CD8-positive, alpha-beta memory T cell (primary cell): ENCODE results near the gene INO80D. TPM values are rescaled to one million over a fixed set of nuclear protein-coding genes. Genes with fewer than 3 reads are reported as not detected.

ENCODE experiments used
- CTCF ChIA-PET: fragments of 350-600 bp; sonication (Branson Sonifier 250); formaldehyde crosslinking; loops from one replicate; lab custom pipeline; 2021; ENCODE audit warnings: antibody characterized with exemption; lab: Charles Lee
- POLR2A ChIA-PET: fragments of 350-600 bp; sonication (Branson Sonifier 250); formaldehyde crosslinking; loops from one replicate; lab custom pipeline; 2021; ENCODE audit warnings: antibody characterized with exemption; lab: Charles Lee
- DNase-seq, 5 donors: peaks; one replicate each; pipeline versions ENCODE4 v3.0.0 to v3.0.0-alpha.2; 2020 to 2022; ENCODE audit warnings: mixed read lengths in 1 of 5
- H3K27ac ChIP-seq: one replicate; pipeline ENCODE4 v1.7.0; 2013; ENCODE audit warnings: low read depth, mild to moderate bottlenecking, low read length, moderate library complexity
- H3K27me3 ChIP-seq: 2 replicates; pipeline ENCODE4 v1.7.0; 2013; ENCODE audit warnings: low read length, mild to moderate bottlenecking; ENCODE audit not compliant: insufficient read depth, poor library complexity, severe bottlenecking
- H3K36me3 ChIP-seq: 2 replicates; pipeline ENCODE4 v1.7.0; 2013; ENCODE audit warnings: mild to moderate bottlenecking, low read length, moderate library complexity; ENCODE audit not compliant: insufficient read depth
- H3K4me1 ChIP-seq: 2 replicates; pipeline ENCODE4 v1.7.0; 2013; ENCODE audit warnings: mild to moderate bottlenecking, low read length, moderate library complexity; ENCODE audit not compliant: insufficient read depth
- H3K4me3 ChIP-seq: 2 replicates; pipeline ENCODE4 v1.7.0; 2013; ENCODE audit warnings: mild to moderate bottlenecking, low read length
- H3K9me3 ChIP-seq: 2 replicates; pipeline ENCODE4 v1.7.0; 2013; ENCODE audit warnings: mild to moderate bottlenecking, low read length
- H3K27ac Mint-ChIP-seq, 8 donors: one replicate each; pipeline ENCODE4 v1.8.0; 2020 to 2021; ENCODE audit warnings: mixed read lengths in 8 of 8, mild to moderate bottlenecking in 6 of 8, inconsistent platforms in 3 of 8, moderate library complexity in 3 of 8
- H3K27me3 Mint-ChIP-seq, 2 donors: one replicate each; pipeline ENCODE4 v1.8.0; 2020 to 2021; ENCODE audit warnings: mixed read lengths in 2 of 2, mild to moderate bottlenecking in 1 of 2, moderate library complexity in 1 of 2
- H3K36me3 Mint-ChIP-seq, 3 donors: one replicate each; pipeline ENCODE4 v1.8.0; 2020 to 2021; ENCODE audit warnings: mixed read lengths in 3 of 3, inconsistent platforms in 1 of 3, mild to moderate bottlenecking in 1 of 3
- H3K4me1 Mint-ChIP-seq, 3 donors: one replicate each; pipeline ENCODE4 v1.8.0; 2020 to 2021; ENCODE audit warnings: mixed read lengths in 3 of 3, inconsistent platforms in 1 of 3, mild to moderate bottlenecking in 1 of 3
- H3K4me3 Mint-ChIP-seq, 7 donors: one replicate each; pipeline ENCODE4 v1.8.0; 2020 to 2021; ENCODE audit warnings: mixed read lengths in 7 of 7, mild to moderate bottlenecking in 6 of 7, moderate library complexity in 4 of 7, inconsistent platforms in 2 of 7
- H3K9me3 Mint-ChIP-seq, 5 donors: one replicate each; pipeline ENCODE4 v1.8.0; 2020 to 2022; ENCODE audit warnings: mixed read lengths in 5 of 5, mild to moderate bottlenecking in 3 of 5, moderate library complexity in 2 of 5, inconsistent platforms in 1 of 5
- polyA plus RNA-seq: library from polyadenylated mRNA; unstranded; fragments of 300-500 nt; fragmentation: Illumina TruSeq; gene quantifications from one replicate; pipeline ENCODE4 v1.2.3, GENCODE V29; 2021
- total RNA-seq, 2 experiments: library from RNA; stranded (reverse); gene quantifications; one replicate each; pipeline ENCODE4 v1.2.3, GENCODE V29; 2021

The INO80D gene
- total and polyA plus RNA-seq, 3 experiments from 2014 or later, result 10.6 to 22.4 (median 20.7) TPM

DNA sequence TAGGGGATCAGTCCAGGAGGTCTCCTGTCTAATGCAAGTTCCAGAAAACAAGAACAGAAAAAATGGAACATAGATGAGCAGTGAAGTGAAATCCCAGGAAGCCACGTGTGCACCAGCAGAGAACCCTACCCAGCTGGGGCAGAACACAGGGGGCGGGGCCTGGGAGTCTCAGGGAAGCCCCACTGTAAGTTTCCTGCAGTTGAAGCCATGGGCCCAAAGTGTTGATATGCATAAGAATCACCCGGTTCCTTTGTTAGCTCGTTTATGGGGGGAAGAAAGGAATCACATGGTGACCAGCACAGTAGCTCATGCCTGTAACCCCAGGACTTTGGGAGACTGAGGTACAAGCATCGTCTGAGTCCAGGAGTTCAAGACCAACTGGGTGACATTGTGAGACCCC lies 131.3 kb downstream of the INO80D start:
- Histone ChIP-seq H3K4me1 (no peaks in the 10 kb centered on the region), H3K9me3 (no peaks in the 10 kb centered on the region), H3K4me3 (no peak overlapping the region), H3K27ac (no peak overlapping the region), H3K27me3 (no peaks in the 10 kb centered on the region), H3K36me3 (no peaks in the 10 kb centered on the region)
- POLR2A ChIA-PET, result no interaction called here
- no peak overlapping the region for H3K4me3 Mint-ChIP-seq
- no peak for DNase-seq
- no peak overlapping the region for H3K27ac Mint-ChIP-seq
- H3K9me3 Mint-ChIP-seq, result peaks cover 2 to 17% (median 11%) of the 10 kb centered on the region in 5 donors
- peaks cover 17 to 39% of the 10 kb centered on the region in 2 donors for H3K27me3 Mint-ChIP-seq
- H3K4me1 Mint-ChIP-seq, result peaks cover 11 to 12% (median 11%) of the 10 kb centered on the region in 3 donors
- H3K36me3 Mint-ChIP-seq, result no peaks in the 10 kb centered on the region
- CTCF ChIA-PET, result no interaction called here

DNA sequence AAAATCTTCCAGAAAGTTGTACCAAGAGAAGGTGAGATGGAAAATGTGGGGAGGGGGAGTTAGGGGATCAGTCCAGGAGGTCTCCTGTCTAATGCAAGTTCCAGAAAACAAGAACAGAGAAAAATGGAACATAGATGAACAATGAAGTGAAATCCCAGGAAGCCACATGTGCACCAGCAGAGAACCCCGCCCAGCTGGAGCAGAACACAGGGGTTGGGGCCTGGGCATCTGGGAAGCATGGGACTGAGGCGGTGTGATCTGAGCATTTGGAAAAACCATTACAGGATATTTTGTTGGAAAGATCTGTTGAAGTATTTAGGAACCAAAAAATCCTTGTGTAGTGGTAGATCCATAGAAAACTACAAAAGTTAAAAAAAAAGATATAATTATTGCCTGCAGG lies 133.7 kb downstream of the INO80D start:
- Mint-ChIP-seq H3K36me3 (no peaks in the 10 kb centered on the region), H3K9me3 (peaks cover 2 to 17% (median 11%) of the 10 kb centered on the region in 5 donors), H3K4me1 (peaks cover 4 to 9% (median 6%) of the 10 kb centered on the region in 3 donors), H3K27ac (no peak overlapping the region), H3K4me3 (no peak overlapping the region), H3K27me3 (peaks cover 22 to 51% of the 10 kb centered on the region in 2 donors)
- no peak for DNase-seq
- Histone ChIP-seq H3K9me3 (no peaks in the 10 kb centered on the region), H3K4me3 (no peak overlapping the region), H3K27ac (no peak overlapping the region), H3K36me3 (no peaks in the 10 kb centered on the region), H3K4me1 (peaks cover 6% of the 10 kb centered on the region), H3K27me3 (no peaks in the 10 kb centered on the region)
- ChIA-PET POLR2A (no interaction called here), CTCF (no interaction called here)

DNA sequence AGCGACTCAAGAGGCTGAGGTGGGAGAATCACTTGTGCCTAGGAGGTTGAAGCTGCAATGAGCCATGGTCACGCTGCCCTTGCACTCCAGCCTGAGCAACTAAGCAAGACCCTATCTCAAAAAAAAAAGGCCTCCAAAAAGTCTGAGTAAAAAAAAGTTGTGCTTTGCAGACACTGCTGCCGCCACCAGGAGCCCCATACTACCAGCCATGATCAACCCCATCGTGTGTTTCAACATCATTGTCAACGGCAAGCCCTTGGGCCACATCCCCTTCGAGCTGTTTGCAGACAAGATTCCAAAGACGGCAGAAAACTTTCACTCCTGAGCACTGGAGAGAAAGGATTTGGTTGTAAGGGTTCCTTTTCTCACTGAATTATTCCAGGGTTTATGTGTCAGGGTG lies 137.1 kb downstream of the INO80D start:
- Mint-ChIP-seq H3K27me3 (peaks cover 23 to 51% of the 10 kb centered on the region in 2 donors), H3K27ac (no peak overlapping the region), H3K9me3 (peaks cover 2 to 17% (median 11%) of the 10 kb centered on the region in 5 donors), H3K36me3 (no peaks in the 10 kb centered on the region), H3K4me1 (peaks cover 2 to 4% (median 3%) of the 10 kb centered on the region in 3 donors), H3K4me3 (no peak overlapping the region)
- peaks cover 6% of the 10 kb centered on the region for H3K4me1 ChIP-seq
- H3K36me3 ChIP-seq, result no peaks in the 10 kb centered on the region
- H3K27ac ChIP-seq, result no peak overlapping the region
- H3K9me3 ChIP-seq, result no peaks in the 10 kb centered on the region
- no peak overlapping the region for H3K4me3 ChIP-seq
- ChIA-PET POLR2A (no interaction called here), CTCF (interaction anchor here (1.0 to 3.2 kb wide), 6 partner anchors 8 to 1884 kb away, joined by 3 to 12 read pairs (median 3); no protein-coding TSS in a partner anchor)
- DNase-seq, result no peak
- no peaks in the 10 kb centered on the region for H3K27me3 ChIP-seq

DNA sequence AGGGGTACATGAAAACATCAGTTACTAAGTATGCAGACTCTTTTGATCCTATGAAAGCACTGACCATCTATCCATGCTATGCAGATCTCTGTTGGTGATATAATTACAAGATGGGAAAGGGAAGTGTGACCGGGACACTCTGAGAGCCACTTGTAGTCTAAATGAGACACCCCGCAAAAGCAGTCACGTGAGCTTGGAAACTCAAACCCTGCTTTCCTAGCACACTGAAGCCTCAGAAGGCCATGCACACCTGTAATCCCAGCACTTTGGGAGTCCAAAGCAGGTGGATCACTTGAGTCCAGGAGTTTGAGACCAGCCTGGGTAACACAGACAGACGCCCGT lies 137.5 kb downstream of the INO80D start:
- ChIA-PET POLR2A (no interaction called here), CTCF (interaction anchor here (1.0 to 3.2 kb wide), 8 partner anchors 9 to 1884 kb away, joined by 3 to 12 read pairs (median 3); no protein-coding TSS in a partner anchor)
- H3K9me3 Mint-ChIP-seq, result peaks cover 2 to 17% (median 11%) of the 10 kb centered on the region in 5 donors
- H3K27me3 Mint-ChIP-seq, result peaks cover 23 to 48% of the 10 kb centered on the region in 2 donors
- H3K27ac ChIP-seq, result no peak overlapping the region
- H3K36me3 Mint-ChIP-seq, result no peaks in the 10 kb centered on the region
- H3K27ac Mint-ChIP-seq, result no peak overlapping the region
- no peaks in the 10 kb centered on the region for H3K9me3 ChIP-seq
- no peak for DNase-seq
- no peak overlapping the region for H3K4me3 ChIP-seq
- H3K27me3 ChIP-seq, result no peaks in the 10 kb centered on the region
- peaks cover 6% of the 10 kb centered on the region for H3K4me1 ChIP-seq
- no peak overlapping the region for H3K4me3 Mint-ChIP-seq
- no peaks in the 10 kb centered on the region for H3K36me3 ChIP-seq
- peaks cover 1 to 4% (median 2%) of the 10 kb centered on the region in 3 donors for H3K4me1 Mint-ChIP-seq

DNA sequence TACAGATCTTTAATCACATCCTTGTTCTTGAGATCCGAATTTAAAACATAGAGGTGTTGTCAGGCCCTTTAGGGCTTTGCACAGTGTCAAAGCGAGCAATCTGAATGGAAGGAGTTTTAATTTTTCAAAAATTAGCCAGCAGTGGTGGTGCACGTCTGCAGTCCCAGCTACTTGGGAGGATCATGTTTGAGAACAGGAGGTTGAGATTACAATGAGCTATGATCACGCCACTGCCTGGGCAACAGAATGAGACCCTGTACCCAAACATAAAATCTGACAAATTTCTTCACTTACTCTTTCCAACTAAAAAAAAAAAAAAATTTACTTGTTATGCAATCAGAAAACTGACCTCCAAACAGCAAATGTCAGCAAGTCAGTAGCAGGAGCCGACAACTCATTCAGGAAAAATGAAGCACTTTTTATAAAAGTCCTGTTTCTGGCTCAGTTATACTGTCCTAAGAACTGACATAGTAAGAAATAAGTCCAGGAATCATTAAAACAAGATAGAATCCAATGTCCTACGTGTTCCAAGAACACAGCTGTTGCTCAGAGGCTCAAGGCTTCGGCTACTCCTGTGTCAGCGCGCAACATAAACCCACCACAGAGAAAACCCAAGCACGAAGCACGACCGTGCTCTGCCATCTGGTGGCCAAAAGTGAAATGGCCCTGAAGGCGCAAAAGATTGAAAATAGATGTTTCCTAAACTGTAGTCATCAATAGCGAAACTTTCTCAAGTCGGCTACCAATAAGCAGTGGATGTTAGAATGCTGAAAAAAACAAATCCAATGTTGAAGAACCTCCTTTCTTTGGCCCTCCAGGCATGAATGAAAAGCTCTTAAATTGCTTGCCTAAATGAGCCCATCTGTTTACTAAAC lies 138.1 kb downstream of the INO80D start:
- peaks cover under 1 to 15% (median 9%) of the 10 kb centered on the region in 5 donors for H3K9me3 Mint-ChIP-seq
- DNase-seq, result peak; percentile 13 to 57 (median 29)
- Histone ChIP-seq H3K27me3 (no peaks in the 10 kb centered on the region), H3K27ac (no peak overlapping the region), H3K9me3 (no peaks in the 10 kb centered on the region), H3K4me1 (peaks cover 6% of the 10 kb centered on the region), H3K4me3 (no peak overlapping the region), H3K36me3 (no peaks in the 10 kb centered on the region)
- peaks cover 0 to 4% (median 2%) of the 10 kb centered on the region in 3 donors for H3K4me1 Mint-ChIP-seq
- ChIA-PET CTCF (interaction anchor here (1.0 to 3.2 kb wide), 9 partner anchors 9 to 1883 kb away, joined by 3 to 12 read pairs (median 3); no protein-coding TSS in a partner anchor), POLR2A (interaction anchor here (0.7 kb wide), 1 partner anchor 139 kb away, joined by 3 read pairs; no protein-coding TSS in a partner anchor)
- H3K27ac Mint-ChIP-seq, result no peak overlapping the region
- H3K4me3 Mint-ChIP-seq, result no peak overlapping the region
- peaks cover 23 to 49% of the 10 kb centered on the region in 2 donors for H3K27me3 Mint-ChIP-seq
- no peaks in the 10 kb centered on the region for H3K36me3 Mint-ChIP-seq

DNA sequence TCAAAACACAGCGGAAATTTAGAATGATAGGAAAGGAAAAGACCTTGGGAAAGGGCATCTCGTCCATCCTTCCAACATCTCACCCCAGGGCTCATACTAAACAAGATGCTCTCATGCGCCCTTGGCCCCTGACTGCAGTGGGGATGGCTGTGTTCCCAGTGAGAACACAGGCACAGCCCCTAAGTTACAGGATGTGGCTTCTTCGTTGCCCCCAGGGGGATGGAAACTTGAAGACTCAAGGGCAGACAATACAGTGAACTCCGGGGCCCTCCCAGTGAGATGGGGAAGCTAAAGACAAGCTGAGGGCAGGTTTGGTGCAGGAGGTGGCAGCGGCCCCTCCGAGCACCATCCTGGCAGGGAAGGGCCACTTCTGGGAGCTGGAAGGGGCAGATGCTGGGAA lies 139.7 kb downstream of the INO80D start:
- peaks cover 23 to 35% of the 10 kb centered on the region in 2 donors for H3K27me3 Mint-ChIP-seq
- Histone ChIP-seq H3K27me3 (no peaks in the 10 kb centered on the region), H3K27ac (no peak overlapping the region), H3K4me3 (no peak overlapping the region), H3K36me3 (no peaks in the 10 kb centered on the region), H3K9me3 (no peaks in the 10 kb centered on the region), H3K4me1 (peaks cover 6% of the 10 kb centered on the region)
- no peaks in the 10 kb centered on the region for H3K36me3 Mint-ChIP-seq
- CTCF ChIA-PET, result interaction anchor here (3.2 kb wide), 1 partner anchor 11 kb away, joined by 12 read pairs; no protein-coding TSS in a partner anchor
- no peak overlapping the region for H3K27ac Mint-ChIP-seq
- H3K9me3 Mint-ChIP-seq, result peaks cover 0 to 2% (median 0%) of the 10 kb centered on the region in 5 donors
- H3K4me1 Mint-ChIP-seq, result peaks cover 0 to 4% (median 2%) of the 10 kb centered on the region in 3 donors
- DNase-seq, result no peak
- POLR2A ChIA-PET, result no interaction called here
- H3K4me3 Mint-ChIP-seq, result no peak overlapping the region

Other genes with a start within 250 kb of the INO80D start
- 100 to 1,000 TPM; 102 to 106 TPM for gene NDUFS1, start 73.3 kb upstream of the INO80D start, total RNA-seq
- gene NDUFS1, start 73.3 kb upstream of the INO80D start, polyA plus RNA-seq, result 38.1 TPM
- gene EEF1B2, start 73.7 kb upstream of the INO80D start, total RNA-seq, result 1,000 to 10,000 TPM; 1,019 to 1,025 TPM
- 791 TPM for gene EEF1B2, start 73.7 kb upstream of the INO80D start, polyA plus RNA-seq
- gene ZDBF2, start 188.5 kb upstream of the INO80D start, total RNA-seq, result 1 to 10 TPM; 7.2 to 7.6 TPM
- gene ZDBF2, start 188.5 kb upstream of the INO80D start, polyA plus RNA-seq, result 2.0 TPM